Measurements from ENCODE around the gene MED29.

- TF ChIP-seq CTCF (conservative IDR thresholded peaks at IDR 0.05; ENCODE audit: low read length) (no peak), EZH2phosphoT487 (IDR thresholded peaks at IDR 0.05; ENCODE audit: borderline replicate concordance, low read depth, low read length) (no peak)
Measured at GRCh38 chr19:39372047-39372802, 19.0 kb upstream of the MED29 start.
